Body of pancreas (tissue), 4 donors: ENCODE results near the gene PILRA.

Source experiments
- POLR2A ChIP-seq, 3 donors: fragments of 450-650 bp; IDR thresholded peaks; one replicate each; pipeline ENCODE4 v1.6.1; 2016; ENCODE audit warnings: antibody characterized with exemption in 3 of 3, mild to moderate bottlenecking in 2 of 3
- TF ChIP-seq, protein P1 (sequence below), 7 experiments: fragments of 450-650 bp in 4 of 7; fragments of 200-600 bp in 3 of 7; sonication (generic) in 3 of 7; IDR thresholded peaks; one replicate each; pipeline ENCODE4 v1.5.1; 2016 to 2019; ENCODE audit warnings: antibody characterized with exemption in 7 of 7

DNA sequence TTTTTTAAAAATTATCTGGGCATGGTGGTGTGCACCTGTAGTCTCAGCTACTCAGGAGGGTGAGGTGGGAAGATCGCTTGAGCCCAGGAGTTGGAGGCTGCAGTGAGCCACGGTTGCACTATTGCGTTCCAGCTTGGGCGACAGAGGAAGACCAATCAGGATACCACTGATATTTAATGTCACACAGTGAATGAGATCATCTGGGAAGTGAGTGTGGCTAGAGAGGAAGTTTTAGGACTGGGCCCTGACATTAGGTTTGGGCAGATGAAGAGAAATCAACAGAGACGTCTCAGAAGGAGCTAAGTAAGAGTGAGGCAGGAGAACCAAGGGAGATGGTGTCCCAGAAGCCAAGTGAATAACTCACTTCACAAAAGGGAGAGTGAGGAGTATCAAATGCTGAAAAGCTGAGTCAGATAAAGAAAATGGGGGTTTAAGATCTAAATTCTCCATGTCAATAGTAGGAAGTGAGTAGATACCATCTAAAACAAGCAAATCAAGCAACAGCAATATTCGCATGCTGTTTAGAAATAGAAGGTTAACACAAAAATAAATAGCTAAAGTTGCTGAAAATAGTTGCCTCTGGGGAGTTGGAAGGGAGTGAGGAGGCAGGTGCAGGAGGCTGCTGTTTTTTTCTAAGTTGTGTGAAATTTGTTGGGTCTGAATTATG, 11.5 kb downstream of the PILRA start:
- TF ChIP-seq, protein P1, sequence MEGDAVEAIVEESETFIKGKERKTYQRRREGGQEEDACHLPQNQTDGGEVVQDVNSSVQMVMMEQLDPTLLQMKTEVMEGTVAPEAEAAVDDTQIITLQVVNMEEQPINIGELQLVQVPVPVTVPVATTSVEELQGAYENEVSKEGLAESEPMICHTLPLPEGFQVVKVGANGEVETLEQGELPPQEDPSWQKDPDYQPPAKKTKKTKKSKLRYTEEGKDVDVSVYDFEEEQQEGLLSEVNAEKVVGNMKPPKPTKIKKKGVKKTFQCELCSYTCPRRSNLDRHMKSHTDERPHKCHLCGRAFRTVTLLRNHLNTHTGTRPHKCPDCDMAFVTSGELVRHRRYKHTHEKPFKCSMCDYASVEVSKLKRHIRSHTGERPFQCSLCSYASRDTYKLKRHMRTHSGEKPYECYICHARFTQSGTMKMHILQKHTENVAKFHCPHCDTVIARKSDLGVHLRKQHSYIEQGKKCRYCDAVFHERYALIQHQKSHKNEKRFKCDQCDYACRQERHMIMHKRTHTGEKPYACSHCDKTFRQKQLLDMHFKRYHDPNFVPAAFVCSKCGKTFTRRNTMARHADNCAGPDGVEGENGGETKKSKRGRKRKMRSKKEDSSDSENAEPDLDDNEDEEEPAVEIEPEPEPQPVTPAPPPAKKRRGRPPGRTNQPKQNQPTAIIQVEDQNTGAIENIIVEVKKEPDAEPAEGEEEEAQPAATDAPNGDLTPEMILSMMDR (IDR thresholded peaks at IDR 0.05): no peak
- no peak for TF ChIP-seq POLR2A (IDR thresholded peaks at IDR 0.05)
